ENCODE measurements around the gene SSX2IP. TPM values are rescaled to one million over a fixed set of nuclear protein-coding genes. Genes with fewer than 3 reads are reported as not detected.
"Not testable (repeated sequence)": the region's sequence is repeated elsewhere in the genome, so short reads cannot be mapped to it uniquely, and the experiment has no call there.

SSX2IP gene
- total and polyA plus RNA-seq, 2 experiments from 2014 or later = 26.5 to 38.0 TPM

DNA sequence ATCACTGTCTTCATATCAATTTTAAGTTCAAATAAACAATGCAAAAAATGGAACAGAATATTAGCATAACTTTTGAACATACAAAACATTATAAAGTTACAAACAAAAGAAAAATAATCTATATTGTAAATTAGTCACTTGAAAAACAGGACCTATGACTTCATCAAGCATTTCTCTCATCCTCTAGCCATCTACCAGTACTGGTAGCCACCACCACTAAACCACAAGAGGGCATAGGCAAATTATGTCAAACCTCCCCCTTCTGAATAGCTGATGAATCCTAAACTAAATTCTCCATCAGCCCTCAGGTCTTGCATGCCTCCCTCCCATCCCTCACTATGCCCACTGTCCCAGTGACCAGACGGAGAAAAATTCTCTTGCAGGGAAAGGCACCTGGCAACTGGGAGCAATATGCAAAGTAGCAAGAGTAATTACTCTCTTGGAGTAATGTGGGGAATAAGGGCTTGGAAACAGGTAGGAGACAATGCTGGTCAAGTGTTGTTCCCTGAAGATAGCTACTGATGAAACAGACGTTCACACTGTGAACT, 37.1 kb downstream of the SSX2IP start:
- H3K27ac ChIP-seq = no peak overlapping the region
- no peaks in the 10 kb centered on the region for H3K4me1 ChIP-seq (ENCODE audit: insufficient read depth)
- H3K9me2 ChIP-seq (replicated peaks; ENCODE audit: insufficient read depth) = no peaks in the 10 kb centered on the region
- H3K4me2 ChIP-seq = no peak overlapping the region
- no peaks in the 10 kb centered on the region for H4K20me1 ChIP-seq (ENCODE audit: insufficient read depth, poor library complexity, severe bottlenecking)
- H3K36me3 ChIP-seq (replicated peaks; ENCODE audit: insufficient read depth, low read depth) = no peaks in the 10 kb centered on the region
- H3K4me3 ChIP-seq = no peak overlapping the region
- no peaks in the 10 kb centered on the region for H3K79me2 ChIP-seq
- no peak overlapping the region for H2AFZ ChIP-seq
- H3K27me3 ChIP-seq = no peaks in the 10 kb centered on the region
- 80% methylated on average over 2 of the region's 2 CpGs for WGBS (ENCODE audit: low lambda C conversion rate, missing lambda C conversion rate)
- no peaks in the 10 kb centered on the region for H3K9me3 ChIP-seq (ENCODE audit: low read depth)
- no peak for DNase-seq (ENCODE audit: low spot score)
- no peak for TF ChIP-seq EZH2 (IDR thresholded peaks at IDR 0.05; ENCODE audit: borderline replicate concordance)
- TF ChIP-seq EZH2phosphoT487 (IDR thresholded peaks at IDR 0.05; ENCODE audit: low read depth, severe bottlenecking, unreplicated experiment) = no peak
- TF ChIP-seq, protein P1, sequence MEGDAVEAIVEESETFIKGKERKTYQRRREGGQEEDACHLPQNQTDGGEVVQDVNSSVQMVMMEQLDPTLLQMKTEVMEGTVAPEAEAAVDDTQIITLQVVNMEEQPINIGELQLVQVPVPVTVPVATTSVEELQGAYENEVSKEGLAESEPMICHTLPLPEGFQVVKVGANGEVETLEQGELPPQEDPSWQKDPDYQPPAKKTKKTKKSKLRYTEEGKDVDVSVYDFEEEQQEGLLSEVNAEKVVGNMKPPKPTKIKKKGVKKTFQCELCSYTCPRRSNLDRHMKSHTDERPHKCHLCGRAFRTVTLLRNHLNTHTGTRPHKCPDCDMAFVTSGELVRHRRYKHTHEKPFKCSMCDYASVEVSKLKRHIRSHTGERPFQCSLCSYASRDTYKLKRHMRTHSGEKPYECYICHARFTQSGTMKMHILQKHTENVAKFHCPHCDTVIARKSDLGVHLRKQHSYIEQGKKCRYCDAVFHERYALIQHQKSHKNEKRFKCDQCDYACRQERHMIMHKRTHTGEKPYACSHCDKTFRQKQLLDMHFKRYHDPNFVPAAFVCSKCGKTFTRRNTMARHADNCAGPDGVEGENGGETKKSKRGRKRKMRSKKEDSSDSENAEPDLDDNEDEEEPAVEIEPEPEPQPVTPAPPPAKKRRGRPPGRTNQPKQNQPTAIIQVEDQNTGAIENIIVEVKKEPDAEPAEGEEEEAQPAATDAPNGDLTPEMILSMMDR (IDR thresholded peaks at IDR 0.05; ENCODE audit: poor library complexity) = no peak

DNA sequence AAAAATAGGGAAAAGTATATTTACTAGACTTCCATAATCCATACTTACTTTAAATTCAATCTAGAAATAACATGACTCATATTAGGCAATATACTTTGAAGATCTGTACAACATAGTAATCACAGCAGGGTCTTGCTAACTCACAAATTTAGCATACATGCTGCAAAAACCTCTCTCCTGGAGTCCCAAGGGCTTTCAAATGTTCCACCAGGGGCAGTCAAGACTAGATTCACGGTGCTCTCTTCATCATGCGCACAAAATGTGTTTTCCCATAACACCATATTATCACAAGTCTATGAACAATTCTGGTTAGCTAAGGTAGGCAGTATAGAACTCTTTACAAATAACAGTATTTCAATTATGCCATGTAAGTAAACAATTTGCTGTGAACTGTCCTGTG, 45.8 kb downstream of the SSX2IP start:
- no peak overlapping the region for H3K4me2 ChIP-seq
- H4K20me1 ChIP-seq (ENCODE audit: insufficient read depth, poor library complexity, severe bottlenecking) = no peaks in the 10 kb centered on the region
- H3K27me3 ChIP-seq = no peaks in the 10 kb centered on the region
- H3K9me3 ChIP-seq (ENCODE audit: low read depth) = no peaks in the 10 kb centered on the region
- WGBS (ENCODE audit: low lambda C conversion rate, missing lambda C conversion rate) = 96% methylated on average over 2 of the region's 2 CpGs
- no peak for DNase-seq (ENCODE audit: low spot score)
- no peak overlapping the region for H3K4me3 ChIP-seq
- no peaks in the 10 kb centered on the region for H3K4me1 ChIP-seq (ENCODE audit: insufficient read depth)
- H3K9me2 ChIP-seq (replicated peaks; ENCODE audit: insufficient read depth) = no peaks in the 10 kb centered on the region
- no peaks in the 10 kb centered on the region for H3K36me3 ChIP-seq (replicated peaks; ENCODE audit: insufficient read depth, low read depth)
- no peaks in the 10 kb centered on the region for H3K79me2 ChIP-seq
- H2AFZ ChIP-seq = no peak overlapping the region
- TF ChIP-seq EZH2phosphoT487 (IDR thresholded peaks at IDR 0.05; ENCODE audit: low read depth, severe bottlenecking, unreplicated experiment) (no peak), EZH2 (IDR thresholded peaks at IDR 0.05; ENCODE audit: borderline replicate concordance) (no peak)
- TF ChIP-seq, protein P1 (IDR thresholded peaks at IDR 0.05; ENCODE audit: poor library complexity) = no peak
- no peak overlapping the region for H3K27ac ChIP-seq

DNA sequence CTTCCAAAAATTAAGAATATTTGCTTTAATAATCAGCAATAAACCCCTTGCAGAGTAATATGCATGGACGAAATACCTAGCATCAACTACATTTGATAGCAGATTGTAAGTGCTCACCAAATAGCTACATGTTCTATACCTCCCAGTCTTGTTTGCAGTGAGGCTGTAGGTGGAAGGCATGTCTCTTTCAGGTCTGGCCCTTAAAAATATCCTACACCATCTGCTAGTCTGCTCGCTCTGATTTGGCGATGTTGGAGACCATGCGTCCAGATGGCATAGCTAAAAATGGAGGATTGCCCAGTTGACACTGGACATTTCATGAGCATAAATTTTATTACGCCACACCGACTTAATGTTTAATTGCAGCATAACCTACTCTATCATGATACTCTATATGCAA, 47.1 kb downstream of the SSX2IP start:
- no peak overlapping the region for H2AFZ ChIP-seq
- no peaks in the 10 kb centered on the region for H3K36me3 ChIP-seq (replicated peaks; ENCODE audit: insufficient read depth, low read depth)
- no peaks in the 10 kb centered on the region for H3K9me3 ChIP-seq (ENCODE audit: low read depth)
- H3K4me3 ChIP-seq = no peak overlapping the region
- H4K20me1 ChIP-seq (ENCODE audit: insufficient read depth, poor library complexity, severe bottlenecking) = no peaks in the 10 kb centered on the region
- TF ChIP-seq EZH2phosphoT487 (IDR thresholded peaks at IDR 0.05; ENCODE audit: low read depth, severe bottlenecking, unreplicated experiment) = no peak
- no peak for TF ChIP-seq EZH2 (IDR thresholded peaks at IDR 0.05; ENCODE audit: borderline replicate concordance)
- TF ChIP-seq, protein P1 (IDR thresholded peaks at IDR 0.05; ENCODE audit: poor library complexity) = no peak
- H3K27me3 ChIP-seq = no peaks in the 10 kb centered on the region
- no peaks in the 10 kb centered on the region for H3K9me2 ChIP-seq (replicated peaks; ENCODE audit: insufficient read depth)
- no peaks in the 10 kb centered on the region for H3K79me2 ChIP-seq
- no peaks in the 10 kb centered on the region for H3K4me1 ChIP-seq (ENCODE audit: insufficient read depth)
- H3K4me2 ChIP-seq = no peak overlapping the region
- no peak for DNase-seq (ENCODE audit: low spot score)
- 96% methylated on average over 6 of the region's 6 CpGs for WGBS (ENCODE audit: low lambda C conversion rate, missing lambda C conversion rate)
- H3K27ac ChIP-seq = no peak overlapping the region

DNA sequence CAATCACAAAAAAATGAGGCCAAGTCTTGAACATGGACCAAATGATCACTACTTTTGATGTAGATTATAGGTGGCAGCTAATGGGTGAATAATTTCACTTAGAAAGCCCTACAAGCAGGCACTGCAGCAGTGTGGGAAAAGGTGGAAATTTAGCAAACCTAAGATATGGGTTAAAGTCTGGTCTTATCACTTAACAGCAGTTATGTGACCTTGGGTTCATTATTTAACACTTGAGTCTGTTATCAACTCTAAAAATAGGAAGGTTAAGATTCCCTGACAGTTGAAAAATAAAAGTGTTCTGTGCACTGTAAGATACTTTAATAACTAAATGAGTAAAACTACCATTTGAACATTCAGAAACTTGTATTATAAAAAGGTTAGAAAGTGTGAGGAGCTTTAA, 47.5 kb downstream of the SSX2IP start:
- no peaks in the 10 kb centered on the region for H3K4me1 ChIP-seq (ENCODE audit: insufficient read depth)
- no peaks in the 10 kb centered on the region for H3K9me2 ChIP-seq (replicated peaks; ENCODE audit: insufficient read depth)
- H3K36me3 ChIP-seq (replicated peaks; ENCODE audit: insufficient read depth, low read depth) = no peaks in the 10 kb centered on the region
- no peaks in the 10 kb centered on the region for H4K20me1 ChIP-seq (ENCODE audit: insufficient read depth, poor library complexity, severe bottlenecking)
- no peaks in the 10 kb centered on the region for H3K9me3 ChIP-seq (ENCODE audit: low read depth)
- no peak overlapping the region for H2AFZ ChIP-seq
- H3K79me2 ChIP-seq = no peaks in the 10 kb centered on the region
- TF ChIP-seq, protein P1 (IDR thresholded peaks at IDR 0.05; ENCODE audit: poor library complexity) = no peak
- TF ChIP-seq EZH2 (IDR thresholded peaks at IDR 0.05; ENCODE audit: borderline replicate concordance) = no peak
- no peak for TF ChIP-seq EZH2phosphoT487 (IDR thresholded peaks at IDR 0.05; ENCODE audit: low read depth, severe bottlenecking, unreplicated experiment)
- no peaks in the 10 kb centered on the region for H3K27me3 ChIP-seq
- H3K4me3 ChIP-seq = no peak overlapping the region
- no peak for DNase-seq (ENCODE audit: low spot score)
- no peak overlapping the region for H3K27ac ChIP-seq
- no peak overlapping the region for H3K4me2 ChIP-seq

DNA sequence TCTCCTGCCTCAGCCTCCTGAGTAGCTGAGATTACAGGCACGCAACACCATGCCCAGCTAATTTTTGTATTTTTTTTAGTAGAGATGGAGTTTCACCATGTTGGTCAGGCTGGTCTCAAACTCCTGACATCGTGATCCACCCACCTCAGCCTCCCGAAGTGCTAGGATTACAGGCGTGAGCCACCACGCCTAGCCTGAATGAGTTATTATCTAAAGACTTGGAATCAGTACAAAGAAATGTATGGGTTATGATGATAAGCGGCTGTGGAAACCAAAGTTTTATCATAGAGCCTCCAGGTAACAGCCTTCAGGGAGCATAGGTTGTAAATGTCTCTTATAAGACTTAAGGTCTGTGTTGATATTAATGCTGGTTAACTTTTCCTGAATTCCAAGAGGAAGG, 50.5 kb downstream of the SSX2IP start:
- H3K9me2 ChIP-seq (replicated peaks; ENCODE audit: insufficient read depth); H3K4me3 ChIP-seq; H2AFZ ChIP-seq; H3K9me3 ChIP-seq (ENCODE audit: low read depth); DNase-seq (ENCODE audit: low spot score); H3K36me3 ChIP-seq (replicated peaks; ENCODE audit: insufficient read depth, low read depth); H3K4me2 ChIP-seq; H3K27ac ChIP-seq; H4K20me1 ChIP-seq (ENCODE audit: insufficient read depth, poor library complexity, severe bottlenecking); H3K79me2 ChIP-seq; H3K27me3 ChIP-seq; H3K4me1 ChIP-seq (ENCODE audit: insufficient read depth): not testable (repeated sequence)
- WGBS (ENCODE audit: low lambda C conversion rate, missing lambda C conversion rate) = 69% methylated on average over 6 of the region's 6 CpGs

All from hepatocyte (in vitro differentiated cells).